Right lobe of liver (tissue), 4 donors: Measurements from ENCODE around the gene C6orf120.

Source experiments
- POLR2A ChIP-seq: fragments of 450-650 bp; IDR thresholded peaks from one replicate; pipeline ENCODE4 v1.6.1; 2017; ENCODE audit warnings: antibody characterized with exemption, mild to moderate bottlenecking
- TF ChIP-seq, protein P1 (sequence below), 4 donors: fragments of 200-600 bp in 3 of 4; fragments of 450-650 bp in 1 of 4; IDR thresholded peaks; one replicate each; pipeline versions ENCODE4 v1.5.1 to v1.8.0; 2016 to 2022; ENCODE audit warnings: antibody characterized with exemption in 4 of 4, mild to moderate bottlenecking in 2 of 4
- donor health status: DM: no; HTN: no; CAD: no.
- donor health status: DM: no; HTN: no; CAD: no.
- donor health status: DM: no; HTN: yes; CAD: no.

DNA sequence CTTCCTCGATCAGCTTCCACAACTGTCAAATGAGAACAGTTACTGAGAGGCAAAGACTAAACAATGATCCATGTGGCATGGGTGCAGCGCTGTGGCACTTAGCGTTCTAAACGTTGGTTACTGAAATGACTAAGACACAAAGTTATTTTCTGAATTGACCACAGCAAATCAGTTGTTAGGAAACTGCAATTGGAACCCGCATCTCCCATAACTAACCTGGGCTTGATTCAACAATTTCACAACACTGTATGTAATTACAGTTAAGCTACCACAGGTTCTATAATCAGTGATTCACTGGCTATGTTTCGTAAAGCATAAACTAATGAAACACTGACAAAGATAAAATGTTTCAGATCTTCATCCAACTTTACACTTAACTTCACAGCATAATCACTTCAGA is 12.6 kb upstream of the C6orf120 start:
- TF ChIP-seq POLR2A, result no peak
- TF ChIP-seq, protein P1, sequence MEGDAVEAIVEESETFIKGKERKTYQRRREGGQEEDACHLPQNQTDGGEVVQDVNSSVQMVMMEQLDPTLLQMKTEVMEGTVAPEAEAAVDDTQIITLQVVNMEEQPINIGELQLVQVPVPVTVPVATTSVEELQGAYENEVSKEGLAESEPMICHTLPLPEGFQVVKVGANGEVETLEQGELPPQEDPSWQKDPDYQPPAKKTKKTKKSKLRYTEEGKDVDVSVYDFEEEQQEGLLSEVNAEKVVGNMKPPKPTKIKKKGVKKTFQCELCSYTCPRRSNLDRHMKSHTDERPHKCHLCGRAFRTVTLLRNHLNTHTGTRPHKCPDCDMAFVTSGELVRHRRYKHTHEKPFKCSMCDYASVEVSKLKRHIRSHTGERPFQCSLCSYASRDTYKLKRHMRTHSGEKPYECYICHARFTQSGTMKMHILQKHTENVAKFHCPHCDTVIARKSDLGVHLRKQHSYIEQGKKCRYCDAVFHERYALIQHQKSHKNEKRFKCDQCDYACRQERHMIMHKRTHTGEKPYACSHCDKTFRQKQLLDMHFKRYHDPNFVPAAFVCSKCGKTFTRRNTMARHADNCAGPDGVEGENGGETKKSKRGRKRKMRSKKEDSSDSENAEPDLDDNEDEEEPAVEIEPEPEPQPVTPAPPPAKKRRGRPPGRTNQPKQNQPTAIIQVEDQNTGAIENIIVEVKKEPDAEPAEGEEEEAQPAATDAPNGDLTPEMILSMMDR (IDR thresholded peaks at IDR 0.05), result no peak
